ENCODE data around the gene RBFOX1.

Gene RBFOX1

GRCh38 chr16:7420079-7420478 lies 87.4 kb downstream of the RBFOX1 start:
- DNase-seq (ENCODE audit: low read depth), result no peak

DNA sequence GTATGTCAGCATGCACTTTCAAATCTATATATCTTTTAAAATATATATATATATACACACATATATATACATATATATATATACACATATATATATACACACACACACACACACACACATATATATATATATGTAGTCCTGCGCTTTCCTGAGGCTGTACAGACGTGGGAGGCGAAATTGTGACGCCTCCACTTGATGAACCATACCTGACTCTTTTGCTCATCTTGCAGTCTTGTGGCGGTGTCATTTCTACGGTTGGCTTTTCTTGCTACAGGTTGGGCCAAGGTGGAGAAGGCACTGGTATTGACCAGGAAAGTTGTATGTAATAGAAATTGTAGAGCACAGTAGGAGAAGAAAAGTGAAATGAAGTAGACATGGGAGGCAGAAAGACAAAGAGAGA lies 88.2 kb downstream of the RBFOX1 start:
- DNase-seq (ENCODE audit: low read depth), result no peak

DNA sequence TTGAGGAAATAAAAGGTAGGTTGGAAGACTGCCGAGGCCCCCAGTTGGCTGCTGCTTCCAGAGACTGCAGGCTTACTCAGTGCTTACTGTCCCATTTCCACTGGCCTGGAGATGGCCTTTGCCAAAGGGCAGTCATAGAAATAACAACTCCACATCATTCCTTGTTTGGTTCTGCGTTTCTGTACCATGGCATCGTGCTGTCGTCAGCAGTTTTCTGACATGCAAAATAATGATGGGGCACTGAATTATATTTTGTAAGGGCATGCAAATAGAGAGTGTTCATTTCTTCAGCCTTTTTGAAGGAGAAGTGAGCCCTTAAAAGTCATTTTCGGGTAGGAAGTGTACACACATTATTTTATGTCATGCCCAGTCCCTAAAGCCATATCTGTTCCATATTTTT lies 88.9 kb downstream of the RBFOX1 start:
- DNase-seq (ENCODE audit: low read depth), result no peak

DNA sequence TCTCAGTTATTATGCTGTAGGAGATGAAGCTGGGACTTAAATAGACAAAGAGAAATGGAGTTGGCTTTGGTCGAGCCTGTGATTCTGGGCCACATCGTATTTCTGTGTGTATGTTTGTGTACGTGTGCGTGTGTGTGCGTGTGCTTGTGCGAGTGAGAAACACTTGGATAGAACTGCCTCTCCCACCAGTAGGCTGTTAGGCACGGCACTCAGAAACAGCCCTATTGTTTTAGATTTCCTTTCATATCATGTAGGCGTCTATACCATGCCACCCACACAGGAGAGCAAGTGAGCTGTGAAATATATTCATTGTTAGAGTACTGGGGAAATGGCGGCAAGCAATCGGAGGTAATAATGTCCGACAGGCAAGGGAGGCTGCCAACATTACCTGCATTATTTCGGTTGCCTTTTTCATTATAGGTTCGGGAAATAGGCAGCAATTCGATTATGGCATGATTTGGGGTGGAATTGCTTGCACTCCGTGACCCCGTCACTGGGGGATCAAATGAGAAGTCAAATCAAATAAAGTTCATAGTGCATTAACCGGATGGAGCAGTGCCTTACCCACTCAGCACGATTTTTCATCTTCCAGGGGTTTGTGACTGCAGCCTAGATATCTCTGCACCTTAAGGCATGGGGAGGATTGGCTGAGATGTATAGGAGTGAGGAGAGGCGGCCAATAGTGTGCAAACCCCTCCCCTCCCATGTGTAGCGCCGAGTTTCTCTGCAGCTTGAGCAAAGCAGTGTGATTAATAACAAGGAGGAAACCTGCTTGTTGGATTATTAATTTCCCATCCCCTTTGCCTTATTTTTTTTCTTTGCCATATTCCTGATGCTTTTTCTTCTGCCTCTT lies 89.6 kb downstream of the RBFOX1 start:
- DNase-seq (ENCODE audit: low read depth), result no peak

DNA sequence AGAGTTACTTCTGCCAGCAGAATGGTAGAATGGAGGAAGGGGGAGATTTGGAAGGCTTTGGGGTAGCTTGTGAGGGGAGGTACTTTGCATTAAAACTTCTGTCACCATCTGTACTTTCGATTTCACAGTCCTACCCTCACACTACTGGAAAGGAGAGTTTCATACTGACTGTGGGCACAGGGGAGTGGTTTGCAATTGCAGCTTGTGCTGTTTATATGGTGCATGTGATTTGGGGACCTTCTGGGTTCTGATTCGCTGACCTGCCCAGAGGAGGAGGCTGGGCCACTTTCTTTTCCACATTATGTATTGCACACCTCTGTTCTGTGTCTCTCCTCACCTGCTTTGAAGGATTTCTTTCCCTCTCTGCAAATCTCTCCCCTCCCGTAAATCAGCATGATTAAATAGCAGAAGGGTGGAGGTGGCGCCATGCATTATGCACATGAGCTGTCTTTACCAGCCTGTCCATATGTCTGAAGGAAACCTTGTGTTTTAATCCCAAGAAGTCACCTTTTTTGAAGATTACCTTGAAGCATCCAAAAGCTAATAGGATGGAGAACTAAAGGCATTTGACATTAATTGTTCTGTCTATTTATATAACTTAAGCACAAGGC lies 90.9 kb downstream of the RBFOX1 start:
- DNase-seq (ENCODE audit: low read depth), result no peak

GRCh38 chr16:7426161-7426560 lies 93.5 kb downstream of the RBFOX1 start:
- DNase-seq (ENCODE audit: low read depth), result no peak

- DNase-seq (ENCODE audit: low read depth), result no peak
Measured at GRCh38 chr16:7431723-7432122, 99.1 kb downstream of the RBFOX1 start.

DNA sequence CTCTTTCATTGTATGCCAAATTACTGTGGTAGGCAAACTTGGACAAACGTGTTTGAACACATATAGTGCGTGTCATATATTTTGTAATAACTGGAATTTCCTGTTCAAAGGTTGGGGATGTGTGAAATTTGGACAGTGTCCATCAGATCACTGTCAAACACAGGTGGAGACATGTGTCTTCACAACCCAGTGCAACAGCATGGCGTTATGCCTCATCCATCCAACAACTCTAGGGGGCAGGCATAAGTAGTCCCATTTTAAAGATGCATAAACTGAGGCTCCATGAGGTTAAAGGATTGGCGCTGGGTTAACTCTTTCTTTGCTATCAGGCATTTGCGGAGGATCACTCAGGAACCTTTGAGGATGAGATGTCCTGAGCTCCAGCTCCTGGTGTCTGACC lies 103.7 kb downstream of the RBFOX1 start:
- no peak for DNase-seq (ENCODE audit: low read depth)

GRCh38 chr16:7437135-7437804 lies 104.6 kb downstream of the RBFOX1 start:
- no peak for DNase-seq (ENCODE audit: low read depth)

- no peak for DNase-seq (ENCODE audit: low read depth)
Measured at GRCh38 chr16:7437843-7438242, 105.2 kb downstream of the RBFOX1 start.

- DNase-seq (ENCODE audit: low read depth), result no peak
Measured at GRCh38 chr16:7438601-7439000, 106.0 kb downstream of the RBFOX1 start.

DNA sequence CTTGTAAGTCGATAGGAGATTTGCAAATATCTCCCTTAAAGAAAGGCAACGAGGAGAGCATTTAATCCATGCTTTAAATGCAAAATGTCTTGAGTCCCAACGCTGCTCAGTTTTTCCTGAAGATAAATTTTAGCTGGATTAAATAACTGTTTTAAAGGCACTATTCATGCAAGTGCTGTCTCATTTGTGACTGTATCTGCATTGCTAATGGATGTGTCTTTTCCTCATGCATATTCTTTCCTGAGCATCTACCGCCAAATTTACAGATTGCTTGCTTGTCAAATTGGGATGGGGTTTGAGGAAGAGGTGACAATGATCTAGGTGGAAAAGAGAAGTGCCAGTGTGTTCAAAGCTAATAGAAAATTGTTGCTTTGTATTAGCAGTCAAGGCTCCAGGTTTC lies 106.9 kb downstream of the RBFOX1 start:
- DNase-seq (ENCODE audit: low read depth), result no peak

DNA sequence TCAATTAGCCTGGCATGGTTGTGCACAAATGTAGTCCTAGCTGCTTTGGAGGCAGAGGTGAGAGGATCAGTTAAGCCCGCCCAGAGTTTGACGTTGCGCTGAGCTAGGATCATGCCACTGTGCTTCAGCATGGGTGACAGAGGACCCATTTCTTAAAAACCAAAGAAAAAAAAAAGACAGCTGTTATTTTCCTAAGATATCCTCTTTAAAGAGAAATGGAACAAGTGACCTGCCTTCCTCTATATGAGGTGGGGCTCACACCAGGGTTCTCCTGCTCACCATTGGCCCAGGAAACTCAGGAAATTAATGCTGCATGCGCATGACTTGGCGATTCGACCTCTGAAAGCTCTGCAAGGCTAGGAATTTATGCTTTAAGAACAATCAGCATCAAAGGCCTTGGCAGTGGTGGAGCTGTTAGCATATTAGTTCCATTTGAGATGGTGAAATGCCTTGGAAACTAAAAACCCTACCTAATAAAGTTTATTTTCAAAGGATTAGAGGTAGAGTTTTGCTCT lies 108.3 kb downstream of the RBFOX1 start:
- no peak for DNase-seq (ENCODE audit: low read depth)

DNA sequence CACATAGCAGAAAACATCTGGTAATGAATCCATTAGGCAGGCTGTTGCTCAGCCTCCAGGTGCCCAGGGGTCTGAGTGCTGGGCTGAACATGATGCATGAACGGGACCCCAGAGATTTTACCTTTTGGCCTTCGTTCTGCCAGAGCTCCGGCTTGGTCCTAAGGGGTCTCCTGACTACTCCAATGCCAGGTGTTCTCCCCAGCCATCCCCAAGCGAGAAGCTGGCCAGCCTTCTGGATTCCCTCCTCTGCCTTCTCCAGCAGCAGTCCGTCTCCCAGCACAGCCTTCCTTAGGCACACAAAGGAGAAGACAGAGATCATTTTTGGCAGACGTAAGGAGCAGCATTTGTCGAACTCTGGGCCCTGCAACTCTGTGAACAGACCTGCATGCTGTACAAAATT lies 109.4 kb downstream of the RBFOX1 start:
- no peak for DNase-seq (ENCODE audit: low read depth)

GRCh38 chr16:7443142-7443541 lies 110.5 kb downstream of the RBFOX1 start:
- no peak for DNase-seq (ENCODE audit: low read depth)

DNA sequence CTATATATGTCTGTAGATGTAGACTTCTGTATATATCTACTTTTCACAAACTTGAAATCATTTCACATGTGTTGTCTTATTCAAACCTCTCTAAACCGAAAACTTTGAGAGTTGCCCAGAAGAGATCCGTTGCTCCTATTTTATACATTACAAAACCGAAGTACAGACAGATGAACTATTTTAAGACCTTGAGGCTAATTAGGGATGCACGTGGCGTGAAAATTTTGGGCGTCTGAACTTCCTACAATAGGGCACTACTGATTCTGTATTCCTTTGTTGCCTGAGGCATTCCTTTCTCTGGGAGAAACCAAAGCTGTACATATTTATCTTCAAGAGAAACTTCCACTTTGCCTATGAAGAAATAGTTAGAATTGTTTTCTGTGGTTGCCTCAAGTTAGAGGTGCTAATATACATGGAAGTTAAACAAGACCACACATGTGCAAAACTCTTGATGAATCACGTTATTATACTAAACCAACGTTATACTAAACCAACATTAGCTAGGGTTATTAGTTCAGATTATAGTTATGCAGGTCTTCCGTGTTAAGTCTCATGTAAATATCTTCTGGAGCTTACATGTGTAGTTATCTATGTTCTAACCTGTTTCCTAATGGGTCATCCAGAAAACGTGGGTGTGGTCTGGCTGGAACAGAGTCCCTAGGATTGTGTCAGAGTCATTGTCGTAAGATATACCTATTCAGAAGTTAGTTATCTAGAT lies 111.2 kb downstream of the RBFOX1 start:
- no peak for DNase-seq (ENCODE audit: low read depth)

DNA sequence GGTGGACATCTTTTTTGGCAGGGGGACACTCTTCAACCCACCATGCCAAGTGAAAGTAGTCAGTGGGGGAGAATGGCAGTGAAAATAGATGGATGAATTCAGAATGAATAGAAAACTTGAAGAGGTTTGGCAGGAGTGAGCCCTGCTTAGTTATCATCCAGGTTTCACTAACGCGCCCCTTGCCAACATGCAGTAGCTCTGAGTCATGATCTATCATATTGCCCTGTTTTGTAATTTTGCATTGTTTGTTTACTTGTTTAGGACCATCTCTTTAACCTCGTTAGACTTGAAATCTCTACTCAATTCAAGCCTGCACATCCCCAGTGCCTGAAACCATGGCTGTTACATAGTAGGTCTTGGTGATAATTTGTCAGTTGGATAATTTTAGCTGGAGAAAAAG lies 116.7 kb downstream of the RBFOX1 start:
- no peak for DNase-seq (ENCODE audit: low read depth)

- DNase-seq (ENCODE audit: low read depth), result no peak
Measured at GRCh38 chr16:7449808-7450207, 117.2 kb downstream of the RBFOX1 start.

DNA sequence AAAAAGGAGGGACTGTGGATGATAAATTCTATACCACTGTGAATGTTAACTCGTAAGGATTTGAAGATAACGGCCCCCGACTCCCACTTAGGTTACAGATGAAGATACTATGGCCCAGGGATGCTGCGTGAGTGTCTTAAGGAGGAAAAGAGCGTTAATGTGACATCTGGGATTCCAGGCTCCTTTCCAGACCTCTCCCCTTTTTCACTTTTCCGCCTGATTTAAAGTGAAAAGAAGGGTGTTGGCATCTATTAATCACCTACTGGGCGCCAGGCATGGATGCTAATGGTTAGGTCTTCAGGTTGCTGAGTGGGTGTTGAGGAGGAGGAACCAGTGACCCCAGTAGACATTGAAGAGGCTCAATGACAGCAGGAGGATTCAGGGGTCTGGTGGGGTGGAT lies 117.8 kb downstream of the RBFOX1 start:
- DNase-seq (ENCODE audit: low read depth), result no peak

DNA sequence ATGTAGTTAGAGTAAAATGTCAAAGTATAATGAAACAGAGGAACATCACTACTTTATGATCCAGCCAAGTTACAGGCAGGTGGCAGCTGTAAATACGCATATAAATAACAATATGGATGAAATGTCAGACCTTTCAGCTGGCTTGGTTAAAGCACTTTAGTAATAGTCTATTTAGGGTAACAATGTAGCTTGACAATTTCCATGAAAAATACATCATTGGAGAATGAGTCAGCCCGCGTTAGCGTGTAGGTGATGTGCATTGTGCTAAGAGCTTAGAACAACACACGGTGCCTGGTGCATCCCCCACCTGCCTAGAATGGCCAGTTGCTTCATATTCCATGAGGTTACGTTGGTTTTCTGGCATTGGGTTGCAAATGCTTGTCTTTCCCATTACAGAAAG lies 119.4 kb downstream of the RBFOX1 start:
- no peak for DNase-seq (ENCODE audit: low read depth)

DNA sequence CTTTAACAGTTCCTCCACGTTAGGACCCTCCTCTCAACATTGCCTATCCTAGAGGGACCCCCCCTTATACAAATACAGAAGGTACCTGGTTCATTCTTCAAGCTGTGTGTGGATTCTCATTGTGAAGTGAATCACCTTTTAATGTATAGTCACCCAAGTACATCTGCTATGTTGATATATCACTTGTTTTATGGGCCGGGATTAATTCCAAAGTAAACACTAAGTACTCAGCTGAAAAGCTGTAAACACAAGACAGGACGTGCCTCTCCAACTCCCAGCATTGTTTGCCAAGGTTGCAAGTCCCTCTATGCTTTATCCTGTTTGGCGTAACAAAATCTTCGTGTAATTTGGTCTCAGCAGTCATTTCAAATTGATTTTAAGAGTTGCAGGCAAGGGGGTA lies 123.6 kb downstream of the RBFOX1 start:
- no peak for DNase-seq (ENCODE audit: low read depth)

DNA sequence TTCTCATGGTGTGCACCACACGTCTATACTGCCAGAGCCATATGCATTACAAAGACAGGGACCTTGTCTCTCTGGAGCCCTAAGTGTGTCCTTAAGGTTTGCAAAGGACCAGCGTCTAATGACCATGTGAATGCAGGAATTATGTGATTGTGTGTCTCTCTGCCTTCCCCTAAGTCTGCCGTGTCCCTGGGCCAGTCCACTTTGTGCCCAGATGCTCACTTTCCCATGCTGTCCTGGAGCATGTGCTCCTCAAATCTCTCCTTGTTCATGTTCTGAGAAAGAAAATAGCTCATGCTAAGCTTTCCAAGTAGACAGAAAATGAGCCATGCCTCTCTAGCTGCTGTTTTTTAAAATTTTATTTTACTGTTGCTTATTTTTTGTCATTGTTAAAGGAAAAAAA lies 125.5 kb downstream of the RBFOX1 start:
- DNase-seq (ENCODE audit: low read depth), result no peak
